ENCODE measurements around the gene TCF7L1.

DNA sequence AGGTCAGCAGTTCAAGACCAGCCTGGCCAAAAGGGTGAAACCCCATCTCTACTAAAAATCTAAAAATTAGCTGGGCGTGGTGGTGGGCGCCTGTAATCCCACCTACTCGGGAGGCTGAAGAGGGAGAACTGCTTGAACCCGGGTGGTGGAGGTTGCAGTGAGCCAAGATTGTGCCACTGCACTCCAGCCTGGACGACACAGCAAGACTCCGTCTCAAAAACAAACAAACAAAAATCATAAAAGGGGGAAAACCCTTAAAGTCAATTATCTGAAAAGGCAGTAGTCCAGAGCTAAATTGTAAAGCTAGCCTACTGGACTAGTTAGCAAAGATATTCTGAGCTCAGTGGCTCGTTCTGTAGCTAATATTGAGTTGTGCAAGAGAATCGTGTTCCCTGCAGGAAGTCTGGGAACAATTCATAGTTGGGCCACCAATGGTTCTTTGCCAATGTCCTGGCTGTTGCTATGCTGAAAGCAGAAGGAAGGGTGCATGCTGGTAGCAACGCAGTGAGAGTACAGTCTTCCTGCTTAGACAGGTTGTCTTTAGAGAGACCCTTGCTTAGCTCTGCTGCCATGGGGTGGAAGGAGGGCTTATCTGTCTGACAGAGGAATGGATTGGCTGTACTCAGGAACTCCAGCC is 190.3 kb downstream of the TCF7L1 start:
- TF ChIP-seq POLR2A (IDR thresholded peaks at IDR 0.05; ENCODE audit: low read length) = no peak
- TF ChIP-seq GATA1 (IDR thresholded peaks at IDR 0.05; ENCODE audit: low read depth, low read length) = no peak

Data from erythroblast (primary cell).